PFSK-1 (cell line): ENCODE measurements around the gene SRGN.

Experiments used
- FOXP2 ChIP-seq: optimal IDR thresholded peaks from 2 replicates; pipeline ENCODE3; 2011; ENCODE audit warnings: borderline replicate concordance, control low read depth, inconsistent platforms; ENCODE audit not compliant: insufficient read depth; ENCODE audit errors: extremely low read length, extremely low read depth
- POLR2AphosphoS5 ChIP-seq: IDR thresholded peaks from 2 replicates; pipeline ENCODE4 v1.6.1; 2012; ENCODE audit warnings: low read depth, mild to moderate bottlenecking, control low read depth, low read length, moderate library complexity
- SIN3A ChIP-seq: IDR thresholded peaks from 2 replicates; pipeline ENCODE4 v1.6.1; 2012; ENCODE audit warnings: mild to moderate bottlenecking, low read length, moderate library complexity, borderline replicate concordance; ENCODE audit not compliant: insufficient read depth
- TAF1 ChIP-seq: IDR thresholded peaks from 2 replicates; pipeline ENCODE4 v1.6.1; 2012; ENCODE audit warnings: low read length, control low read depth, borderline replicate concordance; ENCODE audit not compliant: insufficient read depth
- TF ChIP-seq, protein P1 (sequence below), 2 experiments: IDR thresholded peaks; 2 replicates each; pipeline versions ENCODE4 v1.6.1 to v1.8.0; 2011 to 2012; ENCODE audit warnings: low read depth in 2 of 2, low read length in 2 of 2, control low read depth in 1 of 2, inconsistent platforms in 1 of 2, mild to moderate bottlenecking in 1 of 2, moderate library complexity in 1 of 2; ENCODE audit not compliant: insufficient read depth in 1 of 2

SRGN gene

DNA sequence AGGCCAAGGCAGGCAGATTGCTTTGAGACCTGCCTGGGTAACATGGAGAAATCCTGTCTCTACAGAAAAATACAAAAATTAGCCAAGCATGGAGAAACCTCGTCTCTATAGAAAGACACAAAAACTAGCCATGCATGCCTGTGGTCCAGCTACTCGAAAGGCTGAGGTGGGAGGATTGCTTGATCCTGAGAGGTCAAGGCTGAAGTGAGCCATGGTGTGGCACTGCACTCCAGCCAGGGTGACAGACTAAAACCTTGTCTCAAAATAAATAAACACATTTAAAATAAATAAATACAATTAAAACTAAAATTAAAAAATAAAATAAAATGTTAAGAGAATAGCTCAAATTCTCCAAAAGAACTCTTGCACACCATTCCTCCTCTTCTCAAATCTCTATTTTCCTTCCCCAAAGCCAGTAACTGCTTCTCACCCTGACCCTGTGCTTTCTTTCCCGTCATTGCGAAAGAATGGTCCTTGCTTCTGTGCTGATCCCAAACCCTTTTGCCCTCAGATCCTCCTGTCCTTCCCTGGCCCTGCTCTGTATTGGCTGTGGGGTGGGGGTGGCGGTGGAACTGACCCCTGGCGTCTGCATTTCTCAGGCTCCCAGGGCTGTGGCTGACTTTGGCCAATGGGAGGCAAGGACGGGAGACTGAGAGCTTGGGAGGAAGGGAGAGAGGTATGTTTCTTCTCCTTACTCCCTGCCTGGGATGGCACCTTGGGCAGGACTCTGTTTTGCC lies 12.4 kb downstream of the SRGN start:
- TF ChIP-seq FOXP2 (no peak), SIN3A (no peak)

DNA sequence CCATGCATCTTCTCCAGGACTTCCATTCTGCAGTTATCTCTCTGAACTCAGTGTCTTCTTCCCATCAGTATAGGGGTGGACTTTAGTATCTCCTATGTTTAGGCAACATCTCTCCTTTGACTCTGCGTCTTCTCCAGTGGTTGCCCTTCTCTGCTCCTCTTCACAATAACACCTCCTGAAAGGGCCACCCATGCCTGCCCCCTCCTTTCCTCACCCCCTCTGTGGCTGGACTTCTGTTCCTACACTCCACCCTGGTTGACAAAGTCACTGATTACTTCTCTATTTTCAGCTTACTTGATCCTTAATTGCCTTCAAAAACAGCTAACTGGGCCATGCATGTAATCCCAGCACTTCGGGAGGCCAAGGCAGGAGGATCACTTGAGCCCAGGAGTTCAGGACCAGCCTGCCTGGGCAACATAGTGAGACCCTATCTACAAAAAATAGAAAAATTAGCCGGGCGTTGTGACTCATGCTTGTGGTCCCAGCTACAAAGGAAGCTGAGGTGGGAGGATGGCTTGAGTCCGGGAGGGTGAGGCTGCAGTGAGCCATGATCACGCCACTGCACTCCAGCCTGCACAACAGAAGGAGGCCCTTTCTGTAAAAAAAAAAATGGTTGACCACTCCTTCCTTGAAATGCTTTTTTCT lies 13.7 kb downstream of the SRGN start:
- no peak for TF ChIP-seq FOXP2
- TF ChIP-seq TAF1: no peak
- TF ChIP-seq, protein P1, sequence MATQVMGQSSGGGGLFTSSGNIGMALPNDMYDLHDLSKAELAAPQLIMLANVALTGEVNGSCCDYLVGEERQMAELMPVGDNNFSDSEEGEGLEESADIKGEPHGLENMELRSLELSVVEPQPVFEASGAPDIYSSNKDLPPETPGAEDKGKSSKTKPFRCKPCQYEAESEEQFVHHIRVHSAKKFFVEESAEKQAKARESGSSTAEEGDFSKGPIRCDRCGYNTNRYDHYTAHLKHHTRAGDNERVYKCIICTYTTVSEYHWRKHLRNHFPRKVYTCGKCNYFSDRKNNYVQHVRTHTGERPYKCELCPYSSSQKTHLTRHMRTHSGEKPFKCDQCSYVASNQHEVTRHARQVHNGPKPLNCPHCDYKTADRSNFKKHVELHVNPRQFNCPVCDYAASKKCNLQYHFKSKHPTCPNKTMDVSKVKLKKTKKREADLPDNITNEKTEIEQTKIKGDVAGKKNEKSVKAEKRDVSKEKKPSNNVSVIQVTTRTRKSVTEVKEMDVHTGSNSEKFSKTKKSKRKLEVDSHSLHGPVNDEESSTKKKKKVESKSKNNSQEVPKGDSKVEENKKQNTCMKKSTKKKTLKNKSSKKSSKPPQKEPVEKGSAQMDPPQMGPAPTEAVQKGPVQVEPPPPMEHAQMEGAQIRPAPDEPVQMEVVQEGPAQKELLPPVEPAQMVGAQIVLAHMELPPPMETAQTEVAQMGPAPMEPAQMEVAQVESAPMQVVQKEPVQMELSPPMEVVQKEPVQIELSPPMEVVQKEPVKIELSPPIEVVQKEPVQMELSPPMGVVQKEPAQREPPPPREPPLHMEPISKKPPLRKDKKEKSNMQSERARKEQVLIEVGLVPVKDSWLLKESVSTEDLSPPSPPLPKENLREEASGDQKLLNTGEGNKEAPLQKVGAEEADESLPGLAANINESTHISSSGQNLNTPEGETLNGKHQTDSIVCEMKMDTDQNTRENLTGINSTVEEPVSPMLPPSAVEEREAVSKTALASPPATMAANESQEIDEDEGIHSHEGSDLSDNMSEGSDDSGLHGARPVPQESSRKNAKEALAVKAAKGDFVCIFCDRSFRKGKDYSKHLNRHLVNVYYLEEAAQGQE (IDR thresholded peaks at IDR 0.05; ENCODE audit: insufficient read depth in 1 of 2, low read depth in 2 of 2, low read length in 2 of 2): no peak
- no peak for TF ChIP-seq POLR2AphosphoS5
- TF ChIP-seq SIN3A: no peak

DNA sequence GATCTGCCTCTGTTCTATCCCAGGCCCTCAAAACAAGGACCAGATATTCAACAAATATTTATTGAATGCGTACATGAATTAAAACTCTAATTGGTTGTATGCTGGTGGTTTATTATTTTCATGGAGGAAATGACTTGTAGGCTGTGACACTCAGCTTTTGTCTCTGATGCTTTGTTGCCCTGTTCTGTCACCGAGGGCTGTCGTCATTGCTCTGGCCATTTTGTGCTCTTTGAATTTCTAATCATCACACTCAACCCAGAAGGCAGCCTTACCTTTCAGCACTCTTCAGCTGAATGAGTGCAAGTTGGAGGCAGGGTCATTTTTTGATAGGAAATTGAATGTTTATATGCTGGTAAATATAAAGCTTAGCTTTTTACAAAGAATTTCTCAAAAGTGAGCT lies 14.5 kb downstream of the SRGN start:
- TF ChIP-seq POLR2AphosphoS5: no peak
- no peak for TF ChIP-seq SIN3A
- TF ChIP-seq, protein P1 (IDR thresholded peaks at IDR 0.05; ENCODE audit: insufficient read depth in 1 of 2, low read depth in 2 of 2, low read length in 2 of 2): no peak
- no peak for TF ChIP-seq TAF1
- TF ChIP-seq FOXP2: no peak

DNA sequence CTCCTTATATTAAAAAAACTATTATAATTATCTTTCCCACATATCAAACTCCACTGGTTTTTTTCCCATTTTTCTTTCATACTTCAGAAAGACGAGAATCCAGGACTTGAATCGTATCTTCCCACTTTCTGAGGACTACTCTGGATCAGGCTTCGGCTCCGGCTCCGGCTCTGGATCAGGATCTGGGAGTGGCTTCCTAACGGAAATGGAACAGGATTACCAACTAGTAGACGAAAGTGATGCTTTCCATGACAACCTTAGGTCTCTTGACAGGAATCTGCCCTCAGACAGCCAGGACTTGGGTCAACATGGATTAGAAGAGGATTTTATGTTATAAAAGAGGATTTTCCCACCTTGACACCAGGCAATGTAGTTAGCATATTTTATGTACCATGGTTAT lies 15.9 kb downstream of the SRGN start:
- TF ChIP-seq POLR2AphosphoS5 (no peak), SIN3A (no peak), FOXP2 (no peak), TAF1 (no peak)
- TF ChIP-seq, protein P1 (IDR thresholded peaks at IDR 0.05; ENCODE audit: insufficient read depth in 1 of 2, low read depth in 2 of 2, low read length in 2 of 2): no peak

DNA sequence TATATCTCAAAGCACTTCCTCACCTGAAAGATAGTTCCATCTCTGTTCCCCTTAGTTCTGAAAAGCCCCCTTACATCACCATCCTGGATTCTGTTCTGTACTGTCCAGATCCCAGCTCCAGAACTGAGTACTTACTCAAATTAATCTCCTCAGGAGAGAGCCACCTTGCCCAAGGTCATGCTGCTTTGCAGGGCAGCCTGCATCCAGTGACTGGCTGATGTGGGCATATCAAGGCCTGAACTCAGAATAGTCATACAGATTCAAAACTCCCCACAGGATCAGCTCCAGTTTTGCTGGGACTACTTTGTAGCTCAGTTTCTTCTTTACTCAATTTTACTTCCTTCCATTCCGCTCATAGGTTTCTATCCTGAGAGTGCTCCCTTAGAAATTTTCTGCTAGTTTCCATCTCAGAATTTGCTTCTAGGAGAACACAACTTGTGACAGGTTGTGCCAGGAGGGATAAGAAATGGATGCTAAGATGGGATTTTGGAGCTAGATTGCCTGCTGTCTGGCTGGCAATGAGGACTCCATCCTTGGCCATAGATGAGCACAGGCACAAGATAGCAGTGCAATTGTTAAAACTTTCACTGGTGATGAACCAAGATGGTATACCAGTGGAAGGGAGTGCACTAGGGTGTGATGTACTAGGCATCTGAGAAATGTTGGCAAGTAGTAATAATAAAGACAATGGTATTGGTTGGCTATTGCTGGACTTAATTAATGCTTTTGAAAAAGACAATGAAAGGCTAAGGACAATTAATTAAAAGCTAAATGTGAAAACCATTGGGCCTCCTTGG lies 17.3 kb downstream of the SRGN start:
- no peak for TF ChIP-seq SIN3A
- no peak for TF ChIP-seq TAF1
- TF ChIP-seq FOXP2: no peak
- no peak for TF ChIP-seq POLR2AphosphoS5
- TF ChIP-seq, protein P1 (IDR thresholded peaks at IDR 0.05; ENCODE audit: insufficient read depth in 1 of 2, low read depth in 2 of 2, low read length in 2 of 2): no peak
